GM15510 (cell line): ENCODE results near the gene NIN.

Source experiments
- POLR2A ChIP-seq: IDR thresholded peaks from 3 replicates; pipeline ENCODE4 v1.6.1; 2011; ENCODE audit warnings: borderline replicate concordance; ENCODE audit not compliant: insufficient read length; ENCODE audit errors: extremely low read depth

Gene NIN

DNA sequence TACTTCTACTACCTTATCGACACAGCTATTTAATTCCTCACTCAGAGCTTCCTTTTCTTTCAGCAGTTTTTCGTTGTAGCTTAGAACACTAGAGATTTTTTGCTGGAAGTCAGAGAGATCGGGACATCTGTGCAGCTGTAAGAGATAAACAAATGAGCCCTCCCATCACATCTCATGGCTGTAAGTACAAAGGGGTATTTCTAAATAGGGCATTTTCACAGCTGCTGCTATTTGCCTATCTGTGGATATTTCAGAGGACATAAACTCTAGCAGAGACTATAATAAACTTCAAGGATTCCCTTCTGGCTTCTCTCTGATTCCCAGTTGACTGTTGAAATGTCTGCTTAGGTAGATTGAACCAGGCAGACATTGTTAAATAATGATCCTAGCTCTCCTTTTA is 86.7 kb downstream of the NIN start:
- TF ChIP-seq POLR2A: no peak

DNA sequence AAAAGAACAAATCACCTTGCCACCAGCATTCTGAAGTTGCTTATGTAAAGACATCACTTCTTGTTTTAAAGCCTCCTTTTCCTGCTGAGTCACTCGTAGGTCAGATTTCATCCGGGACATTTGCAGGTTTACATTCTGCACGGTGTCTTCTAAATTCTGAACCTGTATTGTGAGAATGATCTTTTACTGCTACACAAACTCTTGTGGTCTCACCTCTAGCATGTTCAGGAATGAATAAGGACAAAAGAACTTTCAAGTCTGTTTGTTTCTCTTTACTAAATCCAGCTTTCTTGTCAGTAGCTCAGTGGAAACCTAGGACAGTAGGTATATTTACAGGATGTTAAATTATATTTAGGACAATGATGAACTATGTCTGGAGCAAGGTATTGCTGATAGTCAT is 89.4 kb downstream of the NIN start:
- no peak for TF ChIP-seq POLR2A

DNA sequence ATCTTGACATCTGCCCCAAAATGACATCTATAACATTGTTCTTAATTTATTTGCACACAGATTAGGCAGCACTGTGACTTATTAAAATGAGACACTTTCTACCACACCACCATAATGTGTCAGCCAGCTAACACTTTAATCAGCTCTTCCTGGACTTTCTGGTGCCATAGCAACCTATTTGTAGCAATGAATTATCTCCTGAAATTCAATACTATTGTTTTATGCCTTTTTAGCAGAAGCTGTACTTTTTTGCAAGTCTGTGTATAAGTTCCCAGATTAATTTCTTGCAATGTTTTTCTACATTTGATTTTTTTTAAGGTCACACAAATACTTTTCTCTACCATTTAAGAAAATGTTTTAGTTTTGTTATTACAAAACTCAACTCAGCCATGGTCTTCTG is 90.1 kb downstream of the NIN start:
- no peak for TF ChIP-seq POLR2A

DNA sequence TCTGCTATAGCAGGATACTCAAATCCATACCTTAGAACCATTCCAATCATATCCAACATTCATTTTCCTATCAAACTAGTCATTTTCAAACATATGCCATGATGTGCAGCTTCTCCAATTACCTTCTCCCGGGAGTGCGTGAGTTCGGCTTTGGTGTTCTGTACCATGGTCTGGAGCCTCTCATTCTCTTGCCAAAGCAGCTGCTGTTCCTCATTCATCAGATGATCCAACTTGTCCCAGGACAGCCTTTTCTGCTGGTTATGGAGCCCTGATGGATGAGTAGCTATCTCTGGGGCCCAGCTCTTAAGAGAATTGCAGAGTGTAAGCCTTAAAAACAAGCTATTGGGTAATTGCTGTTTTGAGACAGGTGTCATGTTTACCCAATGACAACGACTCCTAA is 91.8 kb downstream of the NIN start:
- TF ChIP-seq POLR2A: no peak

DNA sequence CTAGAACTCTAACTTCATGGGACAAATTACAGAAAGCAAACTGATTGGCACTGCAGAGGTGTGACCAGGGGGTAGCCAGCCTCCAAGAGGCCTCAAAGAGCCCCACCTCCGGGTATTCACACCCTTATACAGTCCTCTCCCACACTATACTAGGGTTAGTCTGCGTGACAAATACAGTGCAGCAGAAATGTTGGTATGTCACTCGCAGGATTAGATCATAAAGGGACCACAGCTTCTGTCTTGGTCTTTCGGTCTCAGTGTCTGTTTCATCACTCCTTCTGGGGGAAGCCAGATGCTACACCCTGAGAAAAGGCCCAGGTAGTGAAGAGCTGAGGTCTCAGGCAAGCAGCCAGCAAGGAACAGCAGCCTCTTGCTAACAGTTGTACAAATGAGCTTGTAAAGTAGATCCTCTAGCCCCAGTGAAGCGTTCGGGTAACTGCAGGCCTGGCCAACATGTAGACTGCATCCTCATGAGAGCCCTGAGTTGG is 94.0 kb downstream of the NIN start:
- no peak for TF ChIP-seq POLR2A

DNA sequence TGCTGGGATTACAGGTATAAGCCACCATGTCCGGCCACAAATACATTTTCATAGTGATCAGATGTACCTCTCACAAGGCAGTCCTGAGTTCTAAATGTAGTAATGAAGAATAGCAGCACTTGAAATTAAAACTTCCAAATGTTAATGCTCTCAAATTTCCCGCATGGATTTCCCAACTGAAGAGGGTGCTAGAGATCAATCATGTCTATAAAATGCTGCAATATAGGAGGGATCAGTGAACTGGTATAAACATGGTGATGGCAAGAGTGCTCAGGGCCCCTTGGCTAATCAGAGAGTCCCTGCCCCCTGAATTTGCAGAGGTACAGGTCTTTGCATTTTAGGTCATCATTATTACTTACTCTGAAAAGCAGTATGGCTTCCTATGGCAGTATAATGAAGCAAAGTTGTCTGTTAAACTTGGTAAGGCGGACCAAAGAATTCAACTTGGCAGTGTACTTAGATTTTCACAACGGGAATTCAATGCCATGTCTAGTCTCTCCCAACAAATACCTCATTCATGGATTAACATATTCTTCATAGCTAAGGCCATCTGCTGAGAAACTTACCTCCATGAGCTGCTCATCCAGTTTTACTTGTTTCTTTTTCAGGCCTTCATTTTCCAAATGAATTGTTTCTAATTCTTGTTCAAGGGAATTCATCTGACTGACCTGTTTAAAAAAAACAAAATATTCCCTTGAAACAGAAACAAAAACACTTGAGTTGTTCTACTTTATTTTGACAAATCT is 95.8 kb downstream of the NIN start:
- TF ChIP-seq POLR2A: no peak

DNA sequence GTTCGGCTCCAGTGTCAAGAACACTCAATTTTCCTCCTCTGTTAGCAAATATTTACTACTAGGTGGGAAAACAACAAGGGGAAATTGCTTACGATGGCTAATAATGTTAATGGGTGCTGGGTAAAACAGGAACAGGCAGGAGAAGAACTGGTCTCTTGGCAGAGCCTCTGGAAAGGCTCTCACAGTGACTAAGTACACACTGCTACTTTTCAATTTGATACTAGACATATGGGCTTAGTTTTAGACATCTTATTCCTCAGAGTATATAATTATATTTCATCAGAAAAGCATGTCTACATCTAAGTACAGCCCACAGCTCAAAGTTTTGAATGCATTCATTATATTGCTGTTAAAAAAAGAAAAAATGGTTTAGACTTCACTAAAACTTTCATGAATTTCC is 97.5 kb downstream of the NIN start:
- TF ChIP-seq POLR2A: no peak

DNA sequence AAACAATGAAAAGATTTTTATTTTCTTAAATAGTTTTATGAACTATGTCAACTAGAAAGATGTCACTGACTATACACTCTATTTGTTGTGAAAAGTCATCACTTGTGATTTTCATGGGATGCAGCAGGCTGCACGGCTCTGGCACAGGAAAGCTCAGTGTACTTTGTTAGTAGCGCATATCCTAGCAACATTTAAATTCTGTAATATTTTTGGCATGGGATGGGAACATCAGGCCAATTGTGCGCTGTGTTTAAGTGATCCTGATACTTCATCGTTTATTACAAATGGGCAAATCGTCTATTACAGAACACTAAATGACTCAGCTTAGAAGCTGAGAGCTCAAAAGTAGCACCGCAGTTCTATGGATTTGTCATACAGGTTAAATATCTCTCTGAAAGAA is 102.1 kb downstream of the NIN start:
- TF ChIP-seq POLR2A: no peak

DNA sequence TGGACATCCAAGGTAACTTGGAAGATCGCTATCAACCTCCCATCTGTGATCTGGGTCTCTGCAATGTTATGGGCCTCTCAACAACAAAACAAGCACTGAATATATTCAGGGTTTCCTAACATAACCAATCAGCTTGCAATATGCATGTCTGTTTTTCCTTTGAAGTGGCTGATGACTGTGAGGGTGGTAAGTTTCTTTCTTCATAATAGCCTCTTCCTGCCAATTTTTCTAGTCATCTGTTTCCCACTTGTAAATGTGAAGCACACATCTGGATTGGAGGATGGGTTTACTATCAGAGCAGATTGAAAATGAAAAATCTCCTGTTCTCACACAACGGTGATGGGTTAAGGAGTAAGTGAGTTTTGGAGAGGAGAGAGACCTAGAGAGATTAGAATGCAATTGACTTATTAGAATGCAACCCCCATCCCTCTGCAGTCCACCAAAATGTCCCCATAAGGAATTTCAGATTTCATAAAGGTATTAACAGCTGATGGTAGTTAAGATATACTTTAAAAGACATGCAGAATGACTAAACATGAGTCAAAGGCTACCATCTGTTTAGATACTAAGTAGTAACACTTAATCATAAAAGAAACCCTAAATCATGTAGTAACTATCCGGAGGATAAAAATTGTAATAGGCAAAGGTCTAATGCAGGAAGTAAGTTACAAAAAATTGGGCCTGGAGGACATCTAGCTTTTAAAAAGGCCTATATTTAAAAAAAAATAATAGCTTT is 104.4 kb downstream of the NIN start:
- TF ChIP-seq POLR2A: no peak

DNA sequence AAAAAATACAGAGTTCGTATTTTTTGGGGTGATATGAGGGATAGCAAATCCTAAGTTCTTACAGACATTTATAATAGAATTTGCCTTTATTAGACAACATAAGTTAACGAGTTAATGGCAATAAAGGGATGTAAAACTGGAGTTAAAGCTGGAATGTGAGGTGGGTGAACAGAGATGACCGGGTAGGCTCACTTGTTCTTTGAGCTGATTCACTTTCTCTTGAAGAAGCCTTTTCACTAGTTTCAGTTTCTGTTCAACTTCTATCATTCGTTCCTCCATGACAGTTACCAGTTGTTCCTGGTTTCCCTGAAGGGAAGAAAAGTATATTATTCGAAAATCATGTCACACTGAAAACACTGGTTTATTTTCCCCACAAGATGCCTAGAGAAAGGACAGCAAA is 105.2 kb downstream of the NIN start:
- TF ChIP-seq POLR2A: no peak

DNA sequence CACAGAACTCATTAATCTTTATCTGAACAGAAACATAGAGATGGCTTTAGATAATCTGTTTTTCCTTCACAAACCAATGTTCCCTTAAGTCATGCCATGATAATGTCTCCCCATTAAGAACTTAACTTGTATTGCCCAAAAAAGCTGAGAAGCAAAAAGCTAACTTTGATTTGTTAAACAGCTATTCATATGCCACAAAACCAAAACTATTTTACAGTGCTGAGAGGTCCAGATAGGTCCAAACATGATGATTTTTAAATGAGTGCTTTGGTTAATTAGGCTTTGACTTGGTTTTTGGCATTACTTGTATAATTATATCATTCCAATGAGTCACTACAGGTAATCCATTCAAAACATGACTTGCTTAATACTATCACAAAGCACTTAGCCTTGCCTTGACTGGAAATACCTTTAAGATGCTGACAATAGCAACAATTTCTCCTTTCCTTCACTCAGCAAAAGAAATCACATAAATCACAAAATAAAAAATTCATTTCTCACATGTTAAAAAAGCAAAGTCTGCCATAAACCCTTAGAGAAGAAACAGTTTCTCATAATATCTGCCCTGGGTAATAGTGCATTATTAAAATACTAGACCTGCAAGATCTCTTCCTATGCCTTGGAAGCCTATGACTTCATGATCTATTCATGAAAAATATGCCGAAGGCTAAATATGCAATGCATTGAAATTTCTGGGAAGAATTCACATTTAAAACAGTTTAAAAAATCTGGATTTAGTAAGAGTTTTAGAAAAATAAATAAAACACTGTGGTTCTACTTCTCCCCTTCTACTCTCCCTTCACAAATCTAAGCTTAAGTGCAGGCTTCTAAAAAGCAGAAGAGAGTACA is 110.8 kb downstream of the NIN start:
- TF ChIP-seq POLR2A: no peak

DNA sequence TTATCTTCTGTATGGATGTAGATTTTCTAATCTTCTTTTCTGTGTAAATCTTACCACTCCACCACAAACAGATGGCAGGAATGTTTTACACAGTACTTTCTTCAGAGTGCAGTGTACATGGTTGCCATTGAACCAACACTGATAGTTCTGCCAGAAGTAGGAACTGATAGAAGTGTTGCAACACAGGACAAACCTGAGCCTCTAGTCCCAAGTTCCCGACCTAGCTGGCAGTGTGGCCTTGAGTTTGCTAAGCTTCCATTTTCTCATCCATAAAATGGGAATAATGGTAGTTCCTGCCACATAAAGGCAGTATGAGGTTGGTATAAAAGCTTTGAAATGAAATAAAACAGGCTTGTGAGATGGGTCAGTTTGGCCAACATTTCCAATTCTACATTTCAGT is 112.0 kb downstream of the NIN start:
- no peak for TF ChIP-seq POLR2A

DNA sequence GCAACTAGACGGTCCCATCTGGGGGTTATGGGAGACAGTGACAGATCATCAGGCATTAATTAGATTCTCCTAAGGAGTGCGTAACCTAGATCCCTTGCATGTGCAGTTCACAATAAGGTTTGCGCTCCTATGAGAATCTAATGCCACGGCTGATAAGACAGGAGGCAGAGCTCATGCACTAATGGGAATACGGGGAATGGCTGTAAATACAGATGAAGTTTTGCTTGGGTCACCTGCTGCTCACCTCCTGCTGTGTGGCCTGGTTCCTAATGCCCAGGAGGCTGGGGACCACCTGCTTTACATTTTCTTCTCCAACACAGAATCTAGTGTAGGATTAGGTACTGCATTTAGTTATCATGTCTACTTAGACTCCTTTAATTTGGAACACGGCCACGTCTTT is 113.2 kb downstream of the NIN start:
- TF ChIP-seq POLR2A: no peak

DNA sequence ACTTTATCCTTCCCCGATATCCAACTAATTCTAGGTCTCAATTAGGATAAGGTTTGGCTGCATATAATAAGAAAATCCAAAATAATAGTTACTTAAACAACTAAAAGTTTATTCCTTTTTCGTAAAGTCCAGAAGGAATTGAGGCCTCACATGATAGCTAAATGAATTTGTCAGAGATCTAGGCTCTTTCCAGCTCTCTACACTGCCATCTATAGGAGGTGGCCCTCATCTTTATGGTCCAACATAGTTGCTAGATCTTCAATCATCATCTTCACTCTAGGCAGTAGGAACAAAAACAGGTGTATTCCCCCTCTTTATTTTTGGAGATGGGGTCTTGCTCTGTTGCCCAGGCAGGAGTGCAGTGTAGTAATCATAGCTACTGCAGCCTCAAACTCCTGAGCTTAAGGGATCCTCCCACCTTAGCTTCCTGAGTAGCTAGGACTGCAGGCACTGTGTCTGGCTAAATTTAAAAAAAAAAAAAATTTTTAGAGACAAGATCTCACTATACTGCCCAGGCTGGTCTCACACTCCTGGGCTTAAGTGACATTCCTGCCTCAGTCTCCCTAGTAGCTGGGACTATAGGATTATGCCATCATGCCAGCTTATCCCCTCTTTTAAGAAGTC is 116.4 kb downstream of the NIN start:
- TF ChIP-seq POLR2A: no peak

DNA sequence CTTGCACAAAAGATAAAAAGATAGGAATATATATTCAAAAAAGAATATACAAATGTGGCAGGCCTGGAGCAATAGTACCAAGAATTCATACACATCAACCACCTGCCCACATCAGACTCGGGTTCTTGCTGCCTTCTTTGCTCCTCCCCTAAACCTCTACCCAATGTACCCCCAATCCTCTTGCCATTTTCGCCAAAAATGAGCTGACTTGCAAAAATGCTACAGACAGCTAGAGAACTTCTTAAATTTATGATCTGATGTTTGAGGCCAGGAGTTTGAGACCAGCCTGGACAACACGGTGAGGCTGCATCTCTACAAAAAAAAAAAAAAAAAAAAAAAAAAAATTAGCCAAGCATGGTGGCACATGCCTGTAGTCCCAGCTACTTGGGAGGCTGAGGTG is 119.9 kb downstream of the NIN start:
- no peak for TF ChIP-seq POLR2A
